HFFc6 (cell line): Measurements from ENCODE around the gene KLHL29. TPM values are rescaled to one million over a fixed set of nuclear protein-coding genes. Genes with fewer than 3 reads are reported as not detected.

ENCODE experiments used
- DNase-seq: peaks from one replicate; pipeline ENCODE4 v3.0.0-alpha.2; 2018
- H3K27ac Mint-ChIP-seq: 2 replicates; pipeline ENCODE4 v1.8.0; 2020; ENCODE audit warnings: mild to moderate bottlenecking, mixed read lengths
- H3K27me3 Mint-ChIP-seq: 2 replicates; pipeline ENCODE4 v1.8.0; 2021; ENCODE audit warnings: mild to moderate bottlenecking, moderate library complexity, mixed read lengths; ENCODE audit not compliant: insufficient read depth
- H3K36me3 Mint-ChIP-seq: 2 replicates; pipeline ENCODE4 v1.8.0; 2021; ENCODE audit warnings: low read depth, mixed read lengths
- H3K4me1 Mint-ChIP-seq: 2 replicates; pipeline ENCODE4 v1.8.0; 2020; ENCODE audit warnings: low read depth, mixed read lengths
- H3K4me3 Mint-ChIP-seq: 2 replicates; pipeline ENCODE4 v1.8.0; 2020; ENCODE audit warnings: mild to moderate bottlenecking, moderate library complexity, mixed read lengths
- H3K9me3 Mint-ChIP-seq: 2 replicates; pipeline ENCODE4 v1.8.0; 2020; ENCODE audit warnings: mild to moderate bottlenecking, mixed read lengths
- total RNA-seq, 6 experiments: library from RNA; stranded (reverse); fragmentation: NEBNext Ultra II Directional; extraction: Animal tissue kit (Norgen Biotek cat#: 25700); gene quantifications; 2 replicates in 1 of 6; 3 replicates in 5 of 6; pipeline ENCODE4 v1.2.3, GENCODE V29; 2021
- TF ChIP-seq, protein P1 (sequence below): fragments of 200-600 bp; sonication (generic); IDR thresholded peaks from 2 replicates; pipeline ENCODE4 v1.5.0; 2021; ENCODE audit warnings: antibody characterized with exemption, mild to moderate bottlenecking

The KLHL29 gene
- total RNA-seq, 6 experiments from 2014 or later: 7.4 to 9.7 (median 8.6) TPM

DNA sequence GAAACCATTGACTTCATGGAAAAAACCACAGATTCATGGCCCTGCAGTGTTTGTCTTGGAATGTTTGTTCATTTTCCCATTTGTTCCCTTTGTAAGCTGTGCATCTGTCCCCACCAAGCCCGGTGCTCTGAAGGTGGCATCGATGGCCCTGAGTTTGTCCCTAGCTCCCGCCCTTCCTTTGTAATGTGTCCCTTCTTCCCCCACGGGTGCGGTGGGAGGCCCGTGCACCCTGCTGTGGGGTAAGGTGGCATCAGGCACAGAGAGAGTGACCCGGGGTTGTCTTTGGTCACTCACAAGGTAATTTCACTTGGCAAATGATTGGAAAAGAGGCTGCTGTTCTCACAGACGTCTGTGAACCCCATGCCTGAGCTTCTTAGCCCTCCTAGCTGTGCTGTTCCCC is 28.7 kb downstream of the KLHL29 start:
- DNase-seq: no peak
- Mint-ChIP-seq H3K27me3 (peaks cover 3% of the 10 kb centered on the region; the same call in 1 of the 2 replicates), H3K9me3 (no peaks in the 10 kb centered on the region), H3K36me3 (peaks cover 25% of the 10 kb centered on the region), H3K4me3 (no peak overlapping the region), H3K27ac (peak overlapping the region; percentile 95), H3K4me1 (peaks cover 82% of the 10 kb centered on the region)
- TF ChIP-seq, protein P1, sequence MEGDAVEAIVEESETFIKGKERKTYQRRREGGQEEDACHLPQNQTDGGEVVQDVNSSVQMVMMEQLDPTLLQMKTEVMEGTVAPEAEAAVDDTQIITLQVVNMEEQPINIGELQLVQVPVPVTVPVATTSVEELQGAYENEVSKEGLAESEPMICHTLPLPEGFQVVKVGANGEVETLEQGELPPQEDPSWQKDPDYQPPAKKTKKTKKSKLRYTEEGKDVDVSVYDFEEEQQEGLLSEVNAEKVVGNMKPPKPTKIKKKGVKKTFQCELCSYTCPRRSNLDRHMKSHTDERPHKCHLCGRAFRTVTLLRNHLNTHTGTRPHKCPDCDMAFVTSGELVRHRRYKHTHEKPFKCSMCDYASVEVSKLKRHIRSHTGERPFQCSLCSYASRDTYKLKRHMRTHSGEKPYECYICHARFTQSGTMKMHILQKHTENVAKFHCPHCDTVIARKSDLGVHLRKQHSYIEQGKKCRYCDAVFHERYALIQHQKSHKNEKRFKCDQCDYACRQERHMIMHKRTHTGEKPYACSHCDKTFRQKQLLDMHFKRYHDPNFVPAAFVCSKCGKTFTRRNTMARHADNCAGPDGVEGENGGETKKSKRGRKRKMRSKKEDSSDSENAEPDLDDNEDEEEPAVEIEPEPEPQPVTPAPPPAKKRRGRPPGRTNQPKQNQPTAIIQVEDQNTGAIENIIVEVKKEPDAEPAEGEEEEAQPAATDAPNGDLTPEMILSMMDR: no peak

DNA sequence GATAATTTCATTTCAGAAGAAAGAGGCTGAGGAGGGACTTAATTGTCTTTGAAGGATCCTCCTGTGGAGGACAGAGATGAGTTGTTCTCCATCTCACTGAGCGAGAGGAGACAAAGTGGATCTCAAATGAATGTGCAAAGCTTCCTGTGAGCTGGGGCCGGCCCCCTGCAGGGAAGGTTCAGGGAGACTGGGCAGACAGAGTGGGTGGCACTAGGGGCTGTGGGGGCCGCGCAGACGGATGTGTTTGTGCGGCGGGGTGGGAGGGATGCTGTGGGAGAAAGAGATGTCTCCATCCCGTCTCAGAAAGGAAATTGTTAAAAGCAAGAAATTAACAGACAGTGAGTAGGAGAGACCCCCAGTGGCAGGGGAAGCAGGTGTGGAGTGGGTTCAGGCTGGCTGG is 29.1 kb downstream of the KLHL29 start:
- TF ChIP-seq, protein P1: no peak
- H3K4me3 Mint-ChIP-seq: no peak overlapping the region
- peaks cover 3% of the 10 kb centered on the region; the same call in 1 of the 2 replicates for H3K27me3 Mint-ChIP-seq
- no peaks in the 10 kb centered on the region for H3K9me3 Mint-ChIP-seq
- no peak overlapping the region; the same call in 1 of the 2 replicates for H3K27ac Mint-ChIP-seq
- H3K36me3 Mint-ChIP-seq: peaks cover 25% of the 10 kb centered on the region
- peaks cover 87% of the 10 kb centered on the region for H3K4me1 Mint-ChIP-seq
- no peak for DNase-seq

DNA sequence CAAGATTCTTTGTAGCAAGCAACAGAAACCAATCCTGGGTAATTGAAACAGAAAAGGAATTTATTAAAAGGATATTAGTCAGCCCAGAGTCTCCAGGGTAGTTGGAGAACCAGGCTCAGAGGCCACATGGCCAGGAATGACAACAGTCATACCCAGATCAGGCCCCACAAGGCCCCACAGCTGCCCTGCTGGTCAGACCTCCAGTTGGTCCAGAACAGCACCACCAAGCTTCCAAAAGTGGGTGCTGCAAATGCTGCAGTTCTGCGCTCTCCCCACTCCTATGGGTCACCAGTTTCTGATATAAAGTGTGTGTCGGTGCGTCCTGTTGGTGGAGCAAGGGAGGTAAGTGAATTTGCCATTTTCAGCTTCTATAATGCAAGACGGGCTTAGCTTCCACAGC is 29.9 kb downstream of the KLHL29 start:
- no peaks in the 10 kb centered on the region for H3K9me3 Mint-ChIP-seq

DNA sequence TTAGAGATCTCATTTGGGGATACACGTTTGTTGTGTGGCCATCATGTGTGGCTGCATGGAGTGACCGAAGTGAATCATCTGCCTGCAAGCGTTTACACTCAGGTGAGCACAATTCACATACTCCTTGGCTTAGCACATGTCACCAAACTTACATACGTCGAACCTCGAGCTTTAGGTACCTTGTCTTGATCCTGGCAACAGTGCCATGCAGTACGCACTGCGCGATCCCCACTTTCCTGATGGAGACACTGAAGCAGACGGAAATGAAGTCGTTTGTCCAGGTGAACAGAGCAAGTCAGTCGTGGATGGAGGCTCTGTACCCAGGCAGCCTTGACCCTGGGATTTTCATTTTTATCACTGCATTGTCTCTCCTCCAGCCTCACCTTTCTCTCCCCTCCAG is 32.3 kb downstream of the KLHL29 start:
- peaks cover 7% of the 10 kb centered on the region for H3K27me3 Mint-ChIP-seq
- DNase-seq: no peak
- TF ChIP-seq, protein P1: no peak
- peaks cover 25% of the 10 kb centered on the region for H3K36me3 Mint-ChIP-seq
- H3K9me3 Mint-ChIP-seq: no peaks in the 10 kb centered on the region
- H3K4me3 Mint-ChIP-seq: no peak overlapping the region
- peaks cover 73% of the 10 kb centered on the region for H3K4me1 Mint-ChIP-seq
- no peak overlapping the region; the same call in 1 of the 2 replicates for H3K27ac Mint-ChIP-seq

More for the DNA sequence above, 29.9 kb downstream of the KLHL29 start:
- peaks cover 90% of the 10 kb centered on the region for H3K4me1 Mint-ChIP-seq
- peaks cover 5% of the 10 kb centered on the region for H3K27me3 Mint-ChIP-seq
- TF ChIP-seq, protein P1: peak; percentile 68
- peaks cover 25% of the 10 kb centered on the region for H3K36me3 Mint-ChIP-seq
- H3K27ac Mint-ChIP-seq: peak overlapping the region; percentile 8
- peak; percentile 44 for DNase-seq
- H3K4me3 Mint-ChIP-seq: no peak overlapping the region

DNA sequence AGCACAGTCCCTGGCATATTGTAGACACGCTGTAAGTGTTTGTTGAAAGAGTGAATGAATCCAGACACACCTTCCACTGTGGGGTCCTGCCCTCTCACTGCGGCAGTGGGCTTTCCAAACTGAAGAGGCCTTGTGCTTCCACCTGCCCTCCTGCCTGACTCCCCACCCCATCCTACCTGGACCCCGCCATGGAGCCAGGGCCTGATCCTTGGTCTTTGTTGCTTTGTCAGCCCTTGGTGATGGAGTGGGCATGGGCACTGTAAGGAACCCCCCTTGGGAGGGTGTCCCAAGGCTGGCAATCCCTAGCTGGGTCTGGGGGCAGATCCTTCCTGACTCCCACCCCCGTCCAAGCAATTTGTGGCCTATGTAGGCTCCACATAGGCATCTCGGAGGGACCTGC is 33.1 kb downstream of the KLHL29 start:
- Mint-ChIP-seq H3K4me1 (peaks cover 65% of the 10 kb centered on the region), H3K27ac (peak overlapping the region; percentile 95), H3K4me3 (peak overlapping the region; percentile 75; the same call in 1 of the 2 replicates), H3K27me3 (peaks cover 7% of the 10 kb centered on the region), H3K36me3 (peaks cover 25% of the 10 kb centered on the region), H3K9me3 (no peaks in the 10 kb centered on the region)
- TF ChIP-seq, protein P1: no peak
- no peak for DNase-seq
